Smooth muscle cell (in vitro differentiated cells): ENCODE data around the gene SPATA13. TPM values are rescaled to one million over a fixed set of nuclear protein-coding genes. Genes with fewer than 3 reads are reported as not detected.

Experiments
- DNase-seq: peaks from one replicate; lab custom pipeline; 2025; ENCODE audit not compliant: unreplicated experiment; lab: John Stamatoyannopoulos, UW
- H2AFZ ChIP-seq: fragments of 200-600 bp; sonication (generic); 2 replicates; pipeline ENCODE4 v1.6.0; 2016; ENCODE audit warnings: antibody characterized with exemption, low read depth, mild to moderate bottlenecking
- H3F3A ChIP-seq: fragments of 200-600 bp; sonication (generic); 2 replicates; pipeline ENCODE4 v1.6.0; 2017; ENCODE audit warnings: antibody characterized with exemption, low read depth
- H3K27ac ChIP-seq: fragments of 200-600 bp; sonication (generic); 2 replicates; pipeline ENCODE4 v1.5.1; 2016; ENCODE audit warnings: low read depth, mild to moderate bottlenecking
- H3K27me3 ChIP-seq: fragments of 200-600 bp; sonication (generic); 2 replicates; pipeline ENCODE4 v1.6.1; 2016; ENCODE audit warnings: low read depth, mild to moderate bottlenecking
- H3K36me3 ChIP-seq: fragments of 200-600 bp; sonication (generic); 2 replicates; pipeline ENCODE4 v1.5.1; 2016; ENCODE audit warnings: low read depth
- H3K4me1 ChIP-seq: fragments of 200-600 bp; sonication (generic); 2 replicates; pipeline ENCODE4 v1.5.1; 2016; ENCODE audit warnings: low read depth
- H3K4me2 ChIP-seq: fragments of 200-600 bp; sonication (generic); 2 replicates; pipeline ENCODE4 v1.6.0; 2016; ENCODE audit warnings: mild to moderate bottlenecking
- H3K4me3 ChIP-seq: fragments of 200-600 bp; sonication (generic); 2 replicates; pipeline ENCODE4 v1.5.1; 2016; ENCODE audit warnings: mild to moderate bottlenecking
- H3K79me2 ChIP-seq: fragments of 200-600 bp; sonication (generic); 2 replicates; pipeline ENCODE4 v1.6.0; 2016; ENCODE audit warnings: low read depth, mild to moderate bottlenecking
- H3K9ac ChIP-seq: fragments of 200-600 bp; sonication (generic); 2 replicates; pipeline ENCODE4 v1.6.0; 2016; ENCODE audit warnings: low read depth
- H3K9me3 ChIP-seq: fragments of 200-600 bp; sonication (generic); replicated peaks from 2 replicates; pipeline ENCODE4 v1.5.1; 2016; ENCODE audit warnings: low read depth
- H4K20me1 ChIP-seq: fragments of 200-600 bp; sonication (generic); 2 replicates; pipeline ENCODE4 v1.6.0; 2016; ENCODE audit warnings: low read depth
- CTCF ChIP-seq: fragments of 200-600 bp; sonication (generic); IDR thresholded peaks from 2 replicates; pipeline ENCODE4 v1.5.1; 2017; ENCODE audit warnings: borderline replicate concordance, mild to moderate bottlenecking, antibody characterized with exemption; ENCODE audit not compliant: insufficient read depth, poor library complexity, severe bottlenecking
- WGBS: methylation state at CpG from one replicate; pipeline ENCODE4 v1.1.7; 2016; ENCODE audit warnings: low lambda C conversion rate; 5-methylcytosine and 5-hydroxymethylcytosine counted together
- polyA plus RNA-seq: library from polyadenylated mRNA; unstranded; fragments of >200 nt; fragmentation: Nextera tagmentation; extraction: Ambion mirVana; gene quantifications from 2 replicates; pipeline ENCODE4 v1.2.1, GENCODE V29; 2016
- total RNA-seq: library from RNA; depleted of rRNA; stranded (reverse); fragments of >200 nt; gene quantifications from 2 replicates; pipeline ENCODE4 v1.2.3, GENCODE V29; 2014

The SPATA13 gene
- total and polyA plus RNA-seq, 2 experiments from 2014 or later, result 7.1 to 16.6 TPM

GRCh38 chr13:24135674-24136300 is 24.7 kb upstream of the SPATA13 start:
- no peaks in the 10 kb centered on the region for H3K36me3 ChIP-seq
- H3K27me3 ChIP-seq, result no peaks in the 10 kb centered on the region
- no peaks in the 10 kb centered on the region for H3F3A ChIP-seq
- H3K9me3 ChIP-seq, result no peaks in the 10 kb centered on the region
- peaks cover 3% of the 10 kb centered on the region for H3K4me1 ChIP-seq
- no peaks in the 10 kb centered on the region for H3K79me2 ChIP-seq
- no peak overlapping the region for H3K4me3 ChIP-seq
- no peak for DNase-seq
- peak overlapping the region; percentile 63 for H3K4me2 ChIP-seq
- H3K9ac ChIP-seq, result no peak overlapping the region
- WGBS, result 47% methylated on average over 5 of the region's 5 CpGs
- H3K27ac ChIP-seq, result peak overlapping the region; percentile 61
- H2AFZ ChIP-seq, result no peak overlapping the region
- no peak for TF ChIP-seq CTCF
- H4K20me1 ChIP-seq, result no peaks in the 10 kb centered on the region

- no peak overlapping the region for H3K4me2 ChIP-seq
- H3K9ac ChIP-seq, result no peak overlapping the region
- H3K27me3 ChIP-seq, result no peaks in the 10 kb centered on the region
- H3K27ac ChIP-seq, result no peak overlapping the region
- H3K4me1 ChIP-seq, result peaks cover 3% of the 10 kb centered on the region
- H3K9me3 ChIP-seq, result no peaks in the 10 kb centered on the region
- no peaks in the 10 kb centered on the region for H3K79me2 ChIP-seq
- no peak overlapping the region for H3K4me3 ChIP-seq
- no peaks in the 10 kb centered on the region for H3F3A ChIP-seq
- no peak for DNase-seq
- WGBS, result 92% methylated on average over 5 of the region's 5 CpGs
- H3K36me3 ChIP-seq, result no peaks in the 10 kb centered on the region
- H2AFZ ChIP-seq, result no peak overlapping the region
- no peak for TF ChIP-seq CTCF
- no peaks in the 10 kb centered on the region for H4K20me1 ChIP-seq
Observed at GRCh38 chr13:24138911-24139310, 21.6 kb upstream of the SPATA13 start.

GRCh38 chr13:24141333-24141910 is 19.1 kb upstream of the SPATA13 start:
- Histone ChIP-seq H3K4me3 (no peak overlapping the region), H3F3A (no peaks in the 10 kb centered on the region), H3K9me3 (no peaks in the 10 kb centered on the region), H4K20me1 (no peaks in the 10 kb centered on the region), H3K79me2 (no peaks in the 10 kb centered on the region), H3K36me3 (no peaks in the 10 kb centered on the region), H3K27me3 (no peaks in the 10 kb centered on the region), H3K4me2 (no peak overlapping the region), H3K27ac (no peak overlapping the region), H2AFZ (no peak overlapping the region), H3K9ac (no peak overlapping the region), H3K4me1 (no peaks in the 10 kb centered on the region)
- 48% methylated on average over 7 of the region's 7 CpGs for WGBS
- no peak for TF ChIP-seq CTCF
- no peak for DNase-seq

- WGBS, result 96% methylated on average over 1 of the region's 1 CpG
- H3K4me1 ChIP-seq, result peaks cover 2% of the 10 kb centered on the region
- TF ChIP-seq CTCF, result no peak
- H3K4me3 ChIP-seq, result no peak overlapping the region
- H3K9ac ChIP-seq, result no peak overlapping the region
- no peak overlapping the region for H2AFZ ChIP-seq
- H3K9me3 ChIP-seq, result no peaks in the 10 kb centered on the region
- H3K27me3 ChIP-seq, result no peaks in the 10 kb centered on the region
- H3K79me2 ChIP-seq, result no peaks in the 10 kb centered on the region
- no peak for DNase-seq
- H3K36me3 ChIP-seq, result no peaks in the 10 kb centered on the region
- no peaks in the 10 kb centered on the region for H4K20me1 ChIP-seq
- no peaks in the 10 kb centered on the region for H3F3A ChIP-seq
- no peak overlapping the region for H3K27ac ChIP-seq
- no peak overlapping the region for H3K4me2 ChIP-seq
Observed at GRCh38 chr13:24142453-24142852, 18.1 kb upstream of the SPATA13 start.
